Smooth muscle cell (in vitro differentiated cells): ENCODE data around the gene AATK. TPM values are rescaled to one million over a fixed set of nuclear protein-coding genes. Genes with fewer than 3 reads are reported as not detected.

ENCODE experiments used
- DNase-seq: peaks from one replicate; lab custom pipeline; 2025; ENCODE audit not compliant: unreplicated experiment; lab: John Stamatoyannopoulos, UW
- H2AFZ ChIP-seq: fragments of 200-600 bp; sonication (generic); 2 replicates; pipeline ENCODE4 v1.6.0; 2016; ENCODE audit warnings: antibody characterized with exemption, low read depth, mild to moderate bottlenecking
- H3F3A ChIP-seq: fragments of 200-600 bp; sonication (generic); 2 replicates; pipeline ENCODE4 v1.6.0; 2017; ENCODE audit warnings: antibody characterized with exemption, low read depth
- H3K27ac ChIP-seq: fragments of 200-600 bp; sonication (generic); 2 replicates; pipeline ENCODE4 v1.5.1; 2016; ENCODE audit warnings: low read depth, mild to moderate bottlenecking
- H3K27me3 ChIP-seq: fragments of 200-600 bp; sonication (generic); 2 replicates; pipeline ENCODE4 v1.6.1; 2016; ENCODE audit warnings: low read depth, mild to moderate bottlenecking
- H3K36me3 ChIP-seq: fragments of 200-600 bp; sonication (generic); 2 replicates; pipeline ENCODE4 v1.5.1; 2016; ENCODE audit warnings: low read depth
- H3K4me1 ChIP-seq: fragments of 200-600 bp; sonication (generic); 2 replicates; pipeline ENCODE4 v1.5.1; 2016; ENCODE audit warnings: low read depth
- H3K4me2 ChIP-seq: fragments of 200-600 bp; sonication (generic); 2 replicates; pipeline ENCODE4 v1.6.0; 2016; ENCODE audit warnings: mild to moderate bottlenecking
- H3K4me3 ChIP-seq: fragments of 200-600 bp; sonication (generic); 2 replicates; pipeline ENCODE4 v1.5.1; 2016; ENCODE audit warnings: mild to moderate bottlenecking
- H3K79me2 ChIP-seq: fragments of 200-600 bp; sonication (generic); 2 replicates; pipeline ENCODE4 v1.6.0; 2016; ENCODE audit warnings: low read depth, mild to moderate bottlenecking
- H3K9ac ChIP-seq: fragments of 200-600 bp; sonication (generic); 2 replicates; pipeline ENCODE4 v1.6.0; 2016; ENCODE audit warnings: low read depth
- H3K9me3 ChIP-seq: fragments of 200-600 bp; sonication (generic); replicated peaks from 2 replicates; pipeline ENCODE4 v1.5.1; 2016; ENCODE audit warnings: low read depth
- H4K20me1 ChIP-seq: fragments of 200-600 bp; sonication (generic); 2 replicates; pipeline ENCODE4 v1.6.0; 2016; ENCODE audit warnings: low read depth
- CTCF ChIP-seq: fragments of 200-600 bp; sonication (generic); IDR thresholded peaks from 2 replicates; pipeline ENCODE4 v1.5.1; 2017; ENCODE audit warnings: borderline replicate concordance, mild to moderate bottlenecking, antibody characterized with exemption; ENCODE audit not compliant: insufficient read depth, poor library complexity, severe bottlenecking
- WGBS: methylation state at CpG from one replicate; pipeline ENCODE4 v1.1.7; 2016; ENCODE audit warnings: low lambda C conversion rate; 5-methylcytosine and 5-hydroxymethylcytosine counted together
- polyA plus RNA-seq: library from polyadenylated mRNA; unstranded; fragments of >200 nt; fragmentation: Nextera tagmentation; extraction: Ambion mirVana; gene quantifications from 2 replicates; pipeline ENCODE4 v1.2.1, GENCODE V29; 2016
- total RNA-seq: library from RNA; depleted of rRNA; stranded (reverse); fragments of >200 nt; gene quantifications from 2 replicates; pipeline ENCODE4 v1.2.3, GENCODE V29; 2014

Gene AATK
- total and polyA plus RNA-seq, 2 experiments from 2014 or later: 0.61 to 0.67 TPM

GRCh38 chr17:81136366-81136765 is 29.7 kb downstream of the AATK start:
- H2AFZ ChIP-seq: no peak overlapping the region
- H4K20me1 ChIP-seq: no peaks in the 10 kb centered on the region
- H3K4me3 ChIP-seq: no peak overlapping the region
- H3K9ac ChIP-seq: no peak overlapping the region
- no peak for TF ChIP-seq CTCF
- WGBS: 80% methylated on average over 7 of the region's 8 CpGs
- no peak overlapping the region for H3K27ac ChIP-seq
- H3K4me2 ChIP-seq: no peak overlapping the region
- H3K4me1 ChIP-seq: no peaks in the 10 kb centered on the region
- H3K27me3 ChIP-seq: no peaks in the 10 kb centered on the region
- no peak for DNase-seq
- no peaks in the 10 kb centered on the region for H3K79me2 ChIP-seq
- H3K9me3 ChIP-seq: no peaks in the 10 kb centered on the region
- H3F3A ChIP-seq: no peaks in the 10 kb centered on the region
- H3K36me3 ChIP-seq: no peaks in the 10 kb centered on the region

GRCh38 chr17:81135505-81136278 is 30.3 kb downstream of the AATK start:
- Histone ChIP-seq H3K4me3 (no peak overlapping the region), H3F3A (no peaks in the 10 kb centered on the region), H4K20me1 (no peaks in the 10 kb centered on the region), H3K9me3 (no peaks in the 10 kb centered on the region), H2AFZ (no peak overlapping the region), H3K4me2 (no peak overlapping the region), H3K79me2 (no peaks in the 10 kb centered on the region), H3K36me3 (no peaks in the 10 kb centered on the region), H3K27ac (no peak overlapping the region), H3K9ac (no peak overlapping the region), H3K27me3 (no peaks in the 10 kb centered on the region), H3K4me1 (no peaks in the 10 kb centered on the region)
- no peak for DNase-seq
- WGBS: 87% methylated on average over 23 of the region's 28 CpGs
- TF ChIP-seq CTCF: no peak

GRCh38 chr17:81134064-81134781 is 31.8 kb downstream of the AATK start:
- TF ChIP-seq CTCF: no peak

More at GRCh38 chr17:81134064-81134781, 31.8 kb downstream of the AATK start:
- Histone ChIP-seq H3K36me3 (no peaks in the 10 kb centered on the region), H3K27me3 (no peaks in the 10 kb centered on the region), H3F3A (no peaks in the 10 kb centered on the region), H3K27ac (no peak overlapping the region), H2AFZ (no peak overlapping the region), H3K9me3 (no peaks in the 10 kb centered on the region), H4K20me1 (no peaks in the 10 kb centered on the region), H3K4me1 (no peaks in the 10 kb centered on the region), H3K4me3 (no peak overlapping the region), H3K79me2 (no peaks in the 10 kb centered on the region), H3K4me2 (no peak overlapping the region), H3K9ac (no peak overlapping the region)
- DNase-seq: no peak
- WGBS: 86% methylated on average over 27 of the region's 28 CpGs
